ENCODE measurements around the gene ZNF516.
A peak's percentile ranks its signal among the peaks of the same experiment; 100 is the strongest.

The ZNF516 gene

GRCh38 chr18:76386886-76387285 is 108.2 kb downstream of the ZNF516 start:
- no peak for DNase-seq (ENCODE audit: low spot score)
- no peak for TF ChIP-seq CTCF (IDR thresholded peaks at IDR 0.05; ENCODE audit: extremely low read depth, missing control alignments)

- no peak for TF ChIP-seq CTCF (IDR thresholded peaks at IDR 0.05; ENCODE audit: extremely low read depth, missing control alignments)
- no peak for DNase-seq (ENCODE audit: low spot score)
Measured at GRCh38 chr18:76386071-76386470, 109.0 kb downstream of the ZNF516 start.

DNA sequence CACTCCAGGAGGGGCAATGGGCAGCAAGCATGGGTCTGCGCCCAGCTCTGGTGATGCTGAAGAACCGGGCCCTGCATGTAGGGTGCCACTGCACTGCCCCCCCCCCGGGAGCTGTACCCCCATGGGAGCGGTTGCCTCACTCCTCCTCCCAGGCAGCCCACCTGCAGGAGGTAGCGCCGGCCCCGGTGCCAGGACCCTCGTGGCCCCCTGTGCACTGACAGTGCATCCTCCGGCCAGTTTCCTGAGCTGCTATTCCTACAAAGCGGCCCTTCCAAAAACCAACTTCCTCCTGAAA is 109.4 kb downstream of the ZNF516 start:
- no peak for TF ChIP-seq CTCF (IDR thresholded peaks at IDR 0.05; ENCODE audit: extremely low read depth, missing control alignments)
- no peak for DNase-seq (ENCODE audit: low spot score)

GRCh38 chr18:76384861-76385680 is 110.0 kb downstream of the ZNF516 start:
- peak; percentile 22 for DNase-seq (ENCODE audit: low spot score)
- no peak for TF ChIP-seq CTCF (IDR thresholded peaks at IDR 0.05; ENCODE audit: extremely low read depth, missing control alignments)

GRCh38 chr18:76384114-76384790 is 110.8 kb downstream of the ZNF516 start:
- DNase-seq (ENCODE audit: low spot score): peak; percentile 23
- no peak for TF ChIP-seq CTCF (IDR thresholded peaks at IDR 0.05; ENCODE audit: extremely low read depth, missing control alignments)

GRCh38 chr18:76383636-76384035 is 111.4 kb downstream of the ZNF516 start:
- TF ChIP-seq CTCF (IDR thresholded peaks at IDR 0.05; ENCODE audit: extremely low read depth, missing control alignments): no peak
- DNase-seq (ENCODE audit: low spot score): peak; percentile 35

DNA sequence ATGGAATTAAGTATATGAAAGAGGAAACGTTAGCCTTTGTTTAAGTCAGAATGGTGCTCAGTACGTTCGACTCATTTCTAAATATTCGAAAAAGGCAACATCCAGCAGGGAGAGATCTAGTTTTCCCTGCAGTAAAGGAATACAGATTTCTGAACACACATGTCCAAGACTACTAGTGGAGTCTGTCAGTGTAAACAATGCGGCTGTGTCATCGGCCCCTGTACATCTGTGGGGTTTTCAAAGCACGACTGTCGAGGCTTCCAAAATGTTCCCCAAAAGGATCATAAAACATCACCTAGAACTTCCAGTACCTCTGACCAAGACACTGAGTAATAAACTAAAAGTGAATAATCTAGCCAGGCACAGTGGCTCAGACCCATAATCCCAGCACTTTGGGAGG is 112.8 kb downstream of the ZNF516 start:
- DNase-seq (ENCODE audit: low spot score): no peak
- TF ChIP-seq CTCF (IDR thresholded peaks at IDR 0.05; ENCODE audit: extremely low read depth, missing control alignments): no peak

Data from GM20000 (cell line).